IMR-90 (cell line): Measurements from ENCODE around the gene TENM4.

Experiments
- BHLHE40 ChIP-seq: fragments of 150-350 bp; IDR thresholded peaks from 2 replicates; pipeline ENCODE4 v1.6.1; 2016; ENCODE audit warnings: mild to moderate bottlenecking, low read depth, low read length
- NFE2L2 ChIP-seq: fragments of 150-350 bp; IDR thresholded peaks from 2 replicates; pipeline ENCODE4 v1.6.1; 2016; ENCODE audit warnings: low read depth, mild to moderate bottlenecking, low read length

DNA sequence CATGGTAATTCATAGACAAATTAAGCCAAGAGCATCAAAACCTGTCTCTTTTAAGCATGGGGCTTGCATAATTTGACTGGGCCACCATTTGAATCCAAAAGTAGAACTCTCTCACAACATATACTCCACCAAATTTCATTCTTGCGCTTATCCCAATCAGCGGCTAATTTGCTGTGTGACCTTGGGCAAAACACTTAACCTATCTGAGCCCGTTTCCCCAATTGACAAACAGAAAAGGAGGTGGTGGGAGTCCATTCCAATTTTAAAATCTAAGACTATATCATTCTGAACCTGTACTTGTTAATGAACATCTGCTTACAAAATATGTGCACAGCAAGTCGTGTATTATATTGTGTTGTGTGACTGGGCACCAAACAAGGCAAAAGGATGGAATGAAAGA, 528.1 kb downstream of the TENM4 start:
- TF ChIP-seq NFE2L2 (no peak), BHLHE40 (no peak)
